ENCODE results near the gene PRPS1L1.

GRCh38 chr7:17984288-17984687 is 43.4 kb downstream of the PRPS1L1 start:
- TF ChIP-seq CTCF (conservative IDR thresholded peaks at IDR 0.05; ENCODE audit: low read depth, low read length) = no peak
- no peak for TF ChIP-seq EZH2phosphoT487 (IDR thresholded peaks at IDR 0.05; ENCODE audit: borderline replicate concordance, low read length)
- no peak for TF ChIP-seq EZH2 (IDR thresholded peaks at IDR 0.05; ENCODE audit: low read length, unreplicated experiment)

Measured in PC-3 (cell line).